ENCODE results near the gene OR10T2.
"Not testable (repeated sequence)": the region's sequence is repeated elsewhere in the genome, so short reads cannot be mapped to it uniquely, and the experiment has no call there.

OR10T2 gene

GRCh38 chr1:158393476-158393875, 5.8 kb downstream of the OR10T2 start:
- no peak for DNase-seq (ENCODE audit: extremely low read depth, insufficient read length)
- TF ChIP-seq CTCF (IDR thresholded peaks at IDR 0.05; ENCODE audit: insufficient read depth, low read length, poor library complexity, severe bottlenecking) = no peak
- no peaks in the 10 kb centered on the region for H3K27me3 ChIP-seq (replicated peaks; ENCODE audit: control insufficient read depth, insufficient read depth, low read length)

GRCh38 chr1:158391099-158391498, 8.2 kb downstream of the OR10T2 start:
- TF ChIP-seq CTCF (IDR thresholded peaks at IDR 0.05; ENCODE audit: insufficient read depth, low read length, poor library complexity, severe bottlenecking) = no peak
- H3K36me3 ChIP-seq (ENCODE audit: control insufficient read depth, insufficient read depth, low read length) = no peaks in the 10 kb centered on the region
- H3K27me3 ChIP-seq (replicated peaks; ENCODE audit: control insufficient read depth, insufficient read depth, low read length) = no peaks in the 10 kb centered on the region
- no peak for DNase-seq (ENCODE audit: extremely low read depth, insufficient read length)
- no peak overlapping the region for H3K4me3 ChIP-seq (replicated peaks; ENCODE audit: low read depth, low read length)

More at GRCh38 chr1:158393476-158393875, 5.8 kb downstream of the OR10T2 start:
- H3K36me3 ChIP-seq (ENCODE audit: control insufficient read depth, insufficient read depth, low read length) = no peaks in the 10 kb centered on the region
- H3K4me3 ChIP-seq (replicated peaks; ENCODE audit: low read depth, low read length) = no peak overlapping the region

GRCh38 chr1:158390331-158390730, 8.9 kb downstream of the OR10T2 start:
- no peak for DNase-seq (ENCODE audit: extremely low read depth, insufficient read length)
- no peak for TF ChIP-seq CTCF (IDR thresholded peaks at IDR 0.05; ENCODE audit: insufficient read depth, low read length, poor library complexity, severe bottlenecking)
- Histone ChIP-seq H3K27me3 (replicated peaks; ENCODE audit: control insufficient read depth, insufficient read depth, low read length) (no peaks in the 10 kb centered on the region), H3K36me3 (ENCODE audit: control insufficient read depth, insufficient read depth, low read length) (no peaks in the 10 kb centered on the region), H3K4me3 (replicated peaks; ENCODE audit: low read depth, low read length) (no peak overlapping the region)

- no peak for TF ChIP-seq CTCF (IDR thresholded peaks at IDR 0.05; ENCODE audit: insufficient read depth, low read length, poor library complexity, severe bottlenecking)
- no peaks in the 10 kb centered on the region for H3K27me3 ChIP-seq (replicated peaks; ENCODE audit: control insufficient read depth, insufficient read depth, low read length)
- DNase-seq (ENCODE audit: extremely low read depth, insufficient read length) = no peak
Measured at GRCh38 chr1:158374860-158375259, 24.4 kb downstream of the OR10T2 start.

GRCh38 chr1:158374101-158374500, 25.2 kb downstream of the OR10T2 start:
- not testable (repeated sequence) for DNase-seq (ENCODE audit: extremely low read depth, insufficient read length); H3K27me3 ChIP-seq (replicated peaks; ENCODE audit: control insufficient read depth, insufficient read depth, low read length); H3K36me3 ChIP-seq (ENCODE audit: control insufficient read depth, insufficient read depth, low read length); H3K4me3 ChIP-seq (replicated peaks; ENCODE audit: low read depth, low read length)

More at GRCh38 chr1:158374860-158375259, 24.4 kb downstream of the OR10T2 start:
- no peak overlapping the region for H3K4me3 ChIP-seq (replicated peaks; ENCODE audit: low read depth, low read length)
- no peaks in the 10 kb centered on the region for H3K36me3 ChIP-seq (ENCODE audit: control insufficient read depth, insufficient read depth, low read length)

- no peaks in the 10 kb centered on the region for H3K36me3 ChIP-seq (ENCODE audit: control insufficient read depth, insufficient read depth, low read length)
- H3K27me3 ChIP-seq (replicated peaks; ENCODE audit: control insufficient read depth, insufficient read depth, low read length) = no peaks in the 10 kb centered on the region
- no peak for TF ChIP-seq CTCF (IDR thresholded peaks at IDR 0.05; ENCODE audit: insufficient read depth, low read length, poor library complexity, severe bottlenecking)
- no peak overlapping the region for H3K4me3 ChIP-seq (replicated peaks; ENCODE audit: low read depth, low read length)
- DNase-seq (ENCODE audit: extremely low read depth, insufficient read length) = peak; percentile 46
Measured at GRCh38 chr1:158371188-158371953, 27.9 kb downstream of the OR10T2 start.
